ENCODE results near the gene BCL6B.
A peak's percentile ranks its signal among the peaks of the same experiment; 100 is the strongest.

Gene BCL6B

DNA sequence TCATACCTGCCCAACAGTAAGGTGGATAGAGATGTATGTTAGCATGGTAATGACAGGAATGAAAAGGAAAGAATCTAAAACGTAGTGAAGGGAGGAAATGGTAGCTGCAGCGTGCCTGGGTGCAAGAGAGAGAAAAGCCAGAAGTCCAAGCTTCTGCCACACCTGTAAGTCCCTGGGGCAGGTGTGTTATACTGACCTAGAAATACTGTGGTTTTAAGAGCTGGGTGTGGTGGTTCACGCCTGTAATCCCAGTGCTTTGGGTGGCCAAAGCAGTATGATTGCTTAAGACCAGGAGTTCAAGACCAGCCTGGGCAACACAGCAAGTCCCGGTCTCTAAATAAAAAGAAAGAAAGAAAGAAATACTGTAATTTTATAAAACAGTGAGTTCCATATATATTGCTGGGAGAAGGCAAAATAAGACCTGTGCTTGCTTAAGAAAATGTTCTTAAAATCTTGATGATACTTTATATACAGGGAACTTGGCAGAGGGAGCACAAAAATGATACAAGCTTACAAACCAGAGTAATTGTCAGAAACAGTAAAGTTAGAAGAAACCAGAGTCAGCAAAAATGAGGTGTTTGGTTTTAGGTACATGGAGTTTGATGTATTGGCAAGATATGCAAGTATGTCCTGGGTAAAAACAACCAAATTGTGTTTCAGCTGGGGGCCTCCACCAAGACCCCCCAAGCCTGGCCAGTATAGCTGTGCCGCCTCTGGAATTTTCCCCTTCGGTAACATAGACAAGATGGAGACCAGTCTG is 20.4 kb upstream of the BCL6B start:
- H3K27ac ChIP-seq: no peak overlapping the region
- peaks cover 0 to 3% (median 0%) of the 10 kb centered on the region in 10 experiments; a peak in 3 of 20 replicates for H3K4me1 ChIP-seq
- H3K36me3 ChIP-seq: peaks cover 59 to 75% (median 64%) of the 10 kb centered on the region in 11 experiments
- no peaks in the 10 kb centered on the region for H3K9me3 ChIP-seq (replicated peaks in 1 of 11)
- TF ChIP-seq Cebpa-rat (IDR thresholded peaks at IDR 0.05): no peak
- H3K27me3 ChIP-seq: no peaks in the 10 kb centered on the region
- H3K9ac ChIP-seq: no peak overlapping the region
- peaks cover 25 to 93% (median 63%) of the 10 kb centered on the region in 11 experiments for H4K20me1 ChIP-seq
- H3K4me2 ChIP-seq: no peak overlapping the region
- no peak overlapping the region for H3K4me3 ChIP-seq

GRCh38 chr17:7003745-7004144 is 19.1 kb upstream of the BCL6B start:
- no peak for TF ChIP-seq Cebpa-rat (IDR thresholded peaks at IDR 0.05)
- Histone ChIP-seq H3K9ac (no peak overlapping the region), H3K36me3 (peaks cover 49 to 74% (median 58%) of the 10 kb centered on the region in 11 experiments), H3K4me1 (peaks cover 0 to 10% (median 4%) of the 10 kb centered on the region in 10 experiments; a peak in 11 of 20 replicates), H3K9me3 (replicated peaks in 1 of 11) (no peaks in the 10 kb centered on the region), H3K4me2 (no peak overlapping the region), H4K20me1 (peaks cover 25 to 95% (median 76%) of the 10 kb centered on the region in 11 experiments), H3K27ac (no peak overlapping the region), H3K4me3 (no peak overlapping the region), H3K27me3 (no peaks in the 10 kb centered on the region)

DNA sequence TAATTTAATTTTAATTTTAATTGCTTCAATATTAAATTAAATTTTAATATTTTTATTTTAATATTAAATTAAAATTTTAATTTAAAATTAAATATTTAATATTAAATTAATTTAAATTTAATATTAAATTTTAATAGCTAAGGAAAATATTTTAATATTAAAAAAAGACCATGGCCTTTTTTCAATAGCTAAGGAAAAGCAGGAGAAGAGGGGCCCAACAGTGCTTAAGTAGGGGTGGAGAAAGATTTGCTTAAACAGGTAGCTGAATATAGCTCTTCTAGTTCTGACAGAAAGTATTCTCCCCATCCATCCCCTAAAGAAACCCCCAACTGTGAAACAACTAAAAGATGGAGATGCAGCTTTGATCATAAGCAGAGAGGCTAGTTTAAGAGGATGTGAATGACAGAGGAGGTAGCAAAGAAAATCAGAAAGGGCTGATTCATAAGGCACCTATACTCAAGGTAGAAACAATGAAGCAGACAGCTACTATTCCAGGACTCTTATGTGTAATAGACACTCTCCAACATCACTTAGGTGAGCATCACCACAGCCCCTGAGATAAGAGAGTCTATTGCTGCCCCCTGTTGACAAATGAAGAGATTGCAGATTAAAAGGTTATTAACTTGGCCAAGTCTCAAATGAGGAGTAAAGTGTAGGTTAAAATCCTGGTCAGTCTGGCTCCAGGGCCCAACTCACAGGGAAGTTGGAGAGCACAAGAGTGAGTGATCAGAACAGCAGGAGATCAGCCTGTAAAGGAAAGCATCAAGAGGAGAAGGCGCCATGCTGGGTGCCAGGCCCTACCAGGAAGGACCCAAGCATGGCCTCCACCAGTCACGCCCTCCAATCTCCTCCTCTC is 18.2 kb upstream of the BCL6B start:
- H3K4me2 ChIP-seq: no peak overlapping the region
- peaks cover 41 to 73% (median 53%) of the 10 kb centered on the region in 11 experiments for H3K36me3 ChIP-seq
- H3K4me3 ChIP-seq: no peak overlapping the region
- H3K27ac ChIP-seq: no peak overlapping the region
- no peak for TF ChIP-seq Cebpa-rat (IDR thresholded peaks at IDR 0.05)
- H3K27me3 ChIP-seq: no peaks in the 10 kb centered on the region
- H3K9me3 ChIP-seq (replicated peaks in 1 of 11): no peaks in the 10 kb centered on the region
- H3K9ac ChIP-seq: no peak overlapping the region
- peaks cover 25 to 95% (median 83%) of the 10 kb centered on the region in 11 experiments for H4K20me1 ChIP-seq
- H3K4me1 ChIP-seq: peaks cover 5 to 19% (median 10%) of the 10 kb centered on the region in 10 experiments; a peak in 19 of 20 replicates

DNA sequence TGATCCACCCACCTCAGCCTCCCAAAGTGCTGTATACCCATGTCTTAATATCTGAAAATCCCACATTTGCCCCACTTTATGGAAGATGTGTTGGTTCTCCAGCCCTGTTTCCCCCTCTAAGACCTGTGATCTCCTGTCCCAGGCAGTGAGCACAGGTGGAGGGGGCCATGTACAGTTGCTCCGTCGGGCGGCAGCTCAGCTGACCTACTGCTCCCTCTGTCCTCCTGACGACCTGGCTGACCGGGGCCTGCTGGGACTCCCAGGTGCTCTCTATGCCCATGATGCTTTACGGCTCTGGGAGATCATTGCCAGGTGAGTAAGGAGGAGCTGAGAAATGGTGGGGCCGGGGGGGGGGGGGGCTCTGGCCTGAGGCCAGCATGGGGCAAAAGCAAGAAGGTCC is 17.1 kb upstream of the BCL6B start:
- no peak overlapping the region for H3K4me3 ChIP-seq
- H3K27me3 ChIP-seq: no peaks in the 10 kb centered on the region
- peaks cover 33 to 67% (median 43%) of the 10 kb centered on the region in 11 experiments for H3K36me3 ChIP-seq
- H3K4me2 ChIP-seq: no peak overlapping the region
- no peak overlapping the region for H3K9ac ChIP-seq
- H3K4me1 ChIP-seq: peaks cover 15 to 30% (median 21%) of the 10 kb centered on the region in 10 experiments
- no peak for TF ChIP-seq Cebpa-rat (IDR thresholded peaks at IDR 0.05)
- no peaks in the 10 kb centered on the region for H3K9me3 ChIP-seq (replicated peaks in 1 of 11)
- H4K20me1 ChIP-seq: peaks cover 25 to 95% (median 79%) of the 10 kb centered on the region in 11 experiments
- H3K27ac ChIP-seq: no peak overlapping the region

- Histone ChIP-seq H3K36me3 (peaks cover 19 to 52% (median 29%) of the 10 kb centered on the region in 11 experiments), H3K4me1 (peaks cover 27 to 41% (median 31%) of the 10 kb centered on the region in 10 experiments), H3K4me3 (no peak overlapping the region), H3K27me3 (no peaks in the 10 kb centered on the region), H3K9ac (0 out of 22 replicates have a peak overlapping the region, but pooled peaks of 1 of the 11 experiments have one; percentile 10), H3K27ac (no peak overlapping the region), H4K20me1 (peaks cover 25 to 87% (median 69%) of the 10 kb centered on the region in 11 experiments), H3K9me3 (replicated peaks in 1 of 11) (no peaks in the 10 kb centered on the region), H3K4me2 (no peak overlapping the region)
- no peak for TF ChIP-seq Cebpa-rat (IDR thresholded peaks at IDR 0.05)
These were observed 15.7 kb upstream of the BCL6B start for GRCh38 chr17:7007143-7007542.

- Histone ChIP-seq H3K4me2 (peak overlapping the region; percentile 92 to 100 (median 97)), H3K9me3 (replicated peaks in 1 of 11) (no peaks in the 10 kb centered on the region), H4K20me1 (peaks cover 14 to 57% (median 43%) of the 10 kb centered on the region in 11 experiments; a peak in 19 of 22 replicates), H3K9ac (peak overlapping the region; percentile 89 to 100 (median 99); a peak in 17 of 22 replicates), H3K36me3 (peaks cover 3 to 43% (median 12%) of the 10 kb centered on the region in 11 experiments; a peak in 15 of 22 replicates), H3K27me3 (no peaks in the 10 kb centered on the region), H3K27ac (0 out of 22 replicates have a peak overlapping the region, but pooled peaks of 1 of the 11 experiments have one; percentile 3), H3K4me3 (peak overlapping the region; percentile 78 to 99 (median 92); a peak in 17 of 20 replicates), H3K4me1 (peaks cover 33 to 54% (median 43%) of the 10 kb centered on the region in 10 experiments)
- TF ChIP-seq Cebpa-rat (IDR thresholded peaks at IDR 0.05): no peak
These were observed 12.3 kb upstream of the BCL6B start for GRCh38 chr17:7010523-7010922.

GRCh38 chr17:7011415-7011814 is 11.4 kb upstream of the BCL6B start:
- peak overlapping the region; percentile 89 to 100 (median 99) for H3K9ac ChIP-seq
- TF ChIP-seq Cebpa-rat (IDR thresholded peaks at IDR 0.05): no peak
- H3K27ac ChIP-seq: peak overlapping the region; percentile 94 to 100 (median 99); a peak in 20 of 22 replicates
- H4K20me1 ChIP-seq: peaks cover 10 to 50% (median 40%) of the 10 kb centered on the region in 11 experiments; a peak in 19 of 22 replicates
- peaks cover 3 to 41% (median 12%) of the 10 kb centered on the region in 11 experiments; a peak in 15 of 22 replicates for H3K36me3 ChIP-seq
- no peaks in the 10 kb centered on the region for H3K27me3 ChIP-seq
- peak overlapping the region; percentile 92 to 100 (median 97) for H3K4me2 ChIP-seq
- peaks cover 42 to 63% (median 52%) of the 10 kb centered on the region in 10 experiments for H3K4me1 ChIP-seq
- H3K4me3 ChIP-seq: peak overlapping the region; percentile 78 to 99 (median 92)
- no peaks in the 10 kb centered on the region for H3K9me3 ChIP-seq (replicated peaks in 1 of 11)

DNA sequence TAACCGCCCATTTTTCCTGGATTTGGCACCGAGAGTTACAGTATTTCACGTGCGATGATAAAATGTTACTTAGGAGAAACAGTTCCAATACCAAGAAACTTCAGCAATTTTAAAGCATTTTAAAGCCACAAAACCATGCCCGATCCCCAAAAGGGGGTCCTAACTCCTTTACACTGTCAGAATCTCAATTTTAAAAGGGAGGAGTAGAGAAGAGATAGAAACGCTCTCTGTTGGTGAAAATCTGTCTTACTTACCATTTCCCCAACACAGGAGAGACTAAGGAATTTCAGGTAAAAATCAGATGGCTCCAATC is 11.0 kb upstream of the BCL6B start:
- Histone ChIP-seq H3K36me3 (peaks cover 3 to 41% (median 14%) of the 10 kb centered on the region in 11 experiments; a peak in 15 of 22 replicates), H3K9ac (peak overlapping the region; percentile 89 to 100 (median 99)), H3K4me3 (peak overlapping the region; percentile 78 to 99 (median 92)), H3K27me3 (no peaks in the 10 kb centered on the region), H3K4me1 (peaks cover 47 to 68% (median 56%) of the 10 kb centered on the region in 10 experiments), H4K20me1 (peaks cover 5 to 45% (median 35%) of the 10 kb centered on the region in 11 experiments; a peak in 19 of 22 replicates), H3K4me2 (peak overlapping the region; percentile 92 to 100 (median 97)), H3K9me3 (replicated peaks in 1 of 11) (no peaks in the 10 kb centered on the region), H3K27ac (peak overlapping the region; percentile 94 to 100 (median 99))
- TF ChIP-seq Cebpa-rat (IDR thresholded peaks at IDR 0.05): no peak

Measured in BLaER1 treated with 17β-estradiol and CSF1 and Interleukin-3, amounts not matched to agents 10 nM and 100 nM (cell line).